Measurements from ENCODE around the gene SMCO2. TPM values are rescaled to one million over a fixed set of nuclear protein-coding genes. Genes with fewer than 3 reads are reported as not detected.

Gene SMCO2
- total and polyA plus RNA-seq, 2 of the 4 experiments (the other 2 are of a cell fraction), result 0.19 TPM; not detected in 1

- no peaks in the 10 kb centered on the region for H3K4me1 ChIP-seq (ENCODE audit: control insufficient read depth, insufficient read depth, low read length)
- DNase-seq, result no peak
- H2AK5ac ChIP-seq (ENCODE audit: low read depth, low read length), result no peak overlapping the region
- H3K27ac ChIP-seq (ENCODE audit: insufficient read depth, low read length), result no peak overlapping the region
- no peak overlapping the region for H2BK20ac ChIP-seq (ENCODE audit: low read depth, low read length)
- H4K91ac ChIP-seq (ENCODE audit: insufficient read depth, low read depth, low read length), result no peak overlapping the region
- POLR2A ChIA-PET (ENCODE audit: unreplicated experiment), result no interaction called here
- ATAC-seq (ENCODE audit: low read depth), result no peak
- no peak overlapping the region for H3K23ac ChIP-seq (ENCODE audit: low read depth, low read length)
- H2BK15ac ChIP-seq (ENCODE audit: low read depth, low read length), result no peak overlapping the region
- no peak overlapping the region for H4K5ac ChIP-seq (ENCODE audit: low read depth, low read length)
- 0 out of 2 replicates have a peak, but pooled peaks cover 5% of the 10 kb centered on the region for H3K9me3 ChIP-seq (ENCODE audit: control insufficient read depth, insufficient read depth, low read length)
- H2BK120ac ChIP-seq (ENCODE audit: low read depth, low read length), result no peak overlapping the region
- H4K20me1 ChIP-seq (ENCODE audit: insufficient read depth, low read length), result no peaks in the 10 kb centered on the region
- no peak overlapping the region for H3K18ac ChIP-seq (ENCODE audit: low read depth, low read length)
- TF ChIP-seq USF2 (IDR thresholded peaks at IDR 0.05; ENCODE audit: low read depth, low read length) (no peak), POLR2A (IDR thresholded peaks at IDR 0.05; ENCODE audit: low read depth, low read length) (no peak), MAZ (IDR thresholded peaks at IDR 0.05; ENCODE audit: borderline replicate concordance, low read depth, low read length) (no peak), CHD1 (IDR thresholded peaks at IDR 0.05; ENCODE audit: low read depth, low read length) (no peak), CTCF (conservative IDR thresholded peaks at IDR 0.05; ENCODE audit: low read depth, low read length) (no peak), FOS (IDR thresholded peaks at IDR 0.05; ENCODE audit: low read depth, low read length) (no peak), MXI1 (IDR thresholded peaks at IDR 0.05; ENCODE audit: borderline replicate concordance, low read depth, low read length) (no peak), CEBPB (IDR thresholded peaks at IDR 0.05; ENCODE audit: low read depth, low read length) (no peak)
- dilution Hi-C loops (cut with HindIII; ENCODE audit: low sequenced_read_pairs, unreplicated experiment), result no loop called here
- H3K4ac ChIP-seq (ENCODE audit: low read depth, low read length), result no peak overlapping the region
- no TSS peak for BruUV-seq (replicated peaks)
- no peak overlapping the region for H3K14ac ChIP-seq (replicated peaks; ENCODE audit: low read depth, low read length)
- H3K9ac ChIP-seq (ENCODE audit: low read depth, low read length), result no peak overlapping the region
- CTCF ChIA-PET, result no interaction called here
- no peak overlapping the region for H4K8ac ChIP-seq (ENCODE audit: low read depth in 2 of 2, low read length in 2 of 2)
- H3K27me3 ChIP-seq (ENCODE audit: control insufficient read depth, insufficient read depth, low read length), result no peaks in the 10 kb centered on the region; the same call in 1 of the 2 replicates
- H2BK5ac ChIP-seq (ENCODE audit: low read depth, low read length, poor library complexity, severe bottlenecking), result no peak overlapping the region
- no peak overlapping the region for H2AFZ ChIP-seq (replicated peaks; ENCODE audit: low read length, poor library complexity)
- H3K4me3 ChIP-seq (ENCODE audit: insufficient read depth, low read depth, low read length), result no peak overlapping the region
- intact Hi-C loops (cut with micrococcal nuclease), result no loop called here
- H3K79me1 ChIP-seq (ENCODE audit: low read depth in 1 of 2, low read length in 2 of 2), result no peaks in the 10 kb centered on the region
- in situ Hi-C loops (cut with MboI; ENCODE audit: low sequenced_read_pairs), result no loop called here
- H3K4me2 ChIP-seq (ENCODE audit: low read depth, low read length), result no peak overlapping the region
- H3K9me1 ChIP-seq (ENCODE audit: insufficient read depth, low read length), result no peaks in the 10 kb centered on the region
- H2AK9ac ChIP-seq (replicated peaks; ENCODE audit: low read depth, low read length, poor library complexity), result no peak overlapping the region
- H3K36me3 ChIP-seq (ENCODE audit: control insufficient read depth, insufficient read depth, low read length), result no peaks in the 10 kb centered on the region
- 89% methylated on average over 3 of the region's 5 CpGs; no CpG with 5 or more reads in 1 of the 2 experiments for WGBS, 2 experiments (ENCODE audit: extremely low coverage in 2 of 2, insufficient read length in 1 of 2)
- H3K56ac ChIP-seq (ENCODE audit: extremely low read depth, insufficient read depth, low read length), result no peak overlapping the region
These were observed 3.5 kb downstream of the SMCO2 start for GRCh38 chr12:27449893-27450534.
